Measurements from ENCODE around the gene AP3S2. TPM values are rescaled to one million over a fixed set of nuclear protein-coding genes. Genes with fewer than 3 reads are reported as not detected.

Gene AP3S2
- total and polyA plus RNA-seq, 2 of the 8 experiments (the other 6 are each of a cell fraction or from before 2014, with no cell fraction given) = 19.2 to 45.4 TPM

DNA sequence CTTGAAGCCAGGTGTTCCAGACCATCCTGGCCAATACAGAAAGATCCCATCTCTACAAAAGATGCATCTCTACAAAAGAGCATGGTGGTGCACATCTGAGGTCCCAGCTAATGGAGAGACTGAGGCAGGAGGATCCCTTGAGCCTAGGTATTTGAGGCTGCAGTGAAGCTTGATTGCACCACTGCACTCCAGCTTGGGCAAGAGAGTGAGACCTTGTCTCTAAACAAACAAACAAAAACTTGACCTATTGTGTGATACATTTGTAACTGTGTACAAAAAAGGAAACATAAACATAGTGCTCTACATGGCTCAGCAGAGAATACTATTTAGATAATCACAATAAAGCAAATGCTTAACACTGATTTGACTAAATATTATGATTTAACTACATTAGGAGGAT, 97.8 kb downstream of the AP3S2 start:
- POLR2A ChIA-PET (ENCODE audit: partially characterized antibody) = no interaction called here
- CTCF ChIA-PET (ENCODE audit: partially characterized antibody) = interaction anchor here (1.2 to 4.6 kb wide), 3 partner anchors 20 to 43 kb away, joined by 3 to 26 read pairs (median 3); partner anchors contain the start of gene MESP2
- no peak overlapping the region for H2BK20ac ChIP-seq (ENCODE audit: low read length)
- TF ChIP-seq, protein P1, sequence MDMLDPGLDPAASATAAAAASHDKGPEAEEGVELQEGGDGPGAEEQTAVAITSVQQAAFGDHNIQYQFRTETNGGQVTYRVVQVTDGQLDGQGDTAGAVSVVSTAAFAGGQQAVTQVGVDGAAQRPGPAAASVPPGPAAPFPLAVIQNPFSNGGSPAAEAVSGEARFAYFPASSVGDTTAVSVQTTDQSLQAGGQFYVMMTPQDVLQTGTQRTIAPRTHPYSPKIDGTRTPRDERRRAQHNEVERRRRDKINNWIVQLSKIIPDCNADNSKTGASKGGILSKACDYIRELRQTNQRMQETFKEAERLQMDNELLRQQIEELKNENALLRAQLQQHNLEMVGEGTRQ (IDR thresholded peaks at IDR 0.05; ENCODE audit: low read length) = no peak
- TF ChIP-seq CTBP2 (IDR thresholded peaks at IDR 0.05; ENCODE audit: borderline replicate concordance, insufficient read depth, insufficient read length, low read length) (no peak), RFX5 (IDR thresholded peaks at IDR 0.05; ENCODE audit: borderline replicate concordance, low read depth, low read length) (no peak), BACH1 (IDR thresholded peaks at IDR 0.05; ENCODE audit: low read length) (no peak), EZH2 (IDR thresholded peaks at IDR 0.05; ENCODE audit: low read depth, low read length, severe bottlenecking) (no peak), SRF (IDR thresholded peaks at IDR 0.05; ENCODE audit: low read depth, low read length) (no peak), RNF2 (IDR thresholded peaks at IDR 0.05; ENCODE audit: borderline replicate concordance, low read depth, low read length, missing control alignments, poor library complexity, severe bottlenecking) (no peak), EGR1 (IDR thresholded peaks at IDR 0.05; ENCODE audit: borderline replicate concordance, low read depth, low read length) (no peak), POLR2A (IDR thresholded peaks at IDR 0.05; ENCODE audit: control extremely low read depth in 1 of 2, low read depth in 2 of 2, low read length in 2 of 2) (no peak), POLR2AphosphoS5 (IDR thresholded peaks at IDR 0.05; ENCODE audit: low read depth, low read length) (no peak), SIRT6 (IDR thresholded peaks at IDR 0.05; ENCODE audit: low read length) (no peak), TAF1 (IDR thresholded peaks at IDR 0.05; ENCODE audit: low read depth, low read length) (no peak), KDM5A (IDR thresholded peaks at IDR 0.05; ENCODE audit: low read length) (no peak), TAF7 (optimal IDR thresholded peaks at IDR 0.05; ENCODE audit: borderline replicate concordance, low read depth, low read length) (no peak)
- TF ChIP-seq, protein P2, sequence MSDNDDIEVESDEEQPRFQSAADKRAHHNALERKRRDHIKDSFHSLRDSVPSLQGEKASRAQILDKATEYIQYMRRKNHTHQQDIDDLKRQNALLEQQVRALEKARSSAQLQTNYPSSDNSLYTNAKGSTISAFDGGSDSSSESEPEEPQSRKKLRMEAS (IDR thresholded peaks at IDR 0.05) = no peak

More for the DNA sequence above, 97.8 kb downstream of the AP3S2 start:
- FAIRE-seq (no peak), DNase-seq (ENCODE audit: low read depth in 1 of 2, low spot score in 2 of 2) (no peak)
- Histone ChIP-seq H2AK5ac (ENCODE audit: low read depth, low read length) (no peak overlapping the region), H2BK15ac (ENCODE audit: low read length) (no peak overlapping the region), H2AFZ (ENCODE audit: low read length) (no peak overlapping the region), H4K20me1 (replicated peaks in 1 of 2; ENCODE audit: control insufficient read depth in 1 of 2, insufficient read depth in 2 of 2, low read length in 2 of 2) (no peaks in the 10 kb centered on the region), H3K18ac (ENCODE audit: extremely low read depth, low read length) (no peak overlapping the region), H3K4me2 (ENCODE audit: insufficient read depth in 1 of 2, low read depth in 2 of 2, low read length in 2 of 2) (no peak overlapping the region), H3K4me1 (replicated peaks in 1 of 4; ENCODE audit: control insufficient read depth in 3 of 4, insufficient read depth in 4 of 4, low read length in 3 of 4) (no peaks in the 10 kb centered on the region), H2BK120ac (replicated peaks; ENCODE audit: low read depth, low read length) (no peak overlapping the region), H3K36me3 (ENCODE audit: control insufficient read depth in 2 of 4, insufficient read depth in 4 of 4, low read length in 3 of 4) (no peaks in the 10 kb centered on the region), H3K14ac (ENCODE audit: insufficient read length) (no peak overlapping the region), H2BK12ac (ENCODE audit: low read depth, low read length) (no peak overlapping the region; the same call in 1 of the 2 replicates), H4K5ac (ENCODE audit: insufficient read length, low read depth, low read length) (no peak overlapping the region), H3K9me3 (ENCODE audit: insufficient read depth in 2 of 2, low read depth in 1 of 2, low read length in 1 of 2) (no peaks in the 10 kb centered on the region), H3K23ac (ENCODE audit: insufficient read length) (no peak overlapping the region), H3K9ac (replicated peaks in 1 of 4; ENCODE audit: extremely low read depth in 1 of 4, low read depth in 3 of 4, low read length in 3 of 4) (no peak overlapping the region), H3K79me1 (ENCODE audit: low read depth, low read length) (no peaks in the 10 kb centered on the region), H3K4ac (replicated peaks; ENCODE audit: insufficient read length, low read depth, low read length) (no peak overlapping the region), H3K79me2 (ENCODE audit: control insufficient read depth in 1 of 2, insufficient read depth in 2 of 2, low read length in 2 of 2) (no peaks in the 10 kb centered on the region), H2BK5ac (ENCODE audit: low read depth, low read length) (no peak overlapping the region), H3K27ac (ENCODE audit: low read depth, low read length) (no peak overlapping the region), H4K91ac (replicated peaks; ENCODE audit: insufficient read length, low read length) (no peak overlapping the region), H3K23me2 (ENCODE audit: low read depth, low read length) (no peaks in the 10 kb centered on the region), H3K4me3 (ENCODE audit: extremely low read depth in 1 of 4, insufficient read depth in 2 of 4, low read depth in 3 of 4, low read length in 4 of 4) (no peak overlapping the region), H3K27me3 (replicated peaks in 1 of 4; ENCODE audit: control insufficient read depth in 3 of 4, extremely low read depth in 1 of 4, insufficient read depth in 3 of 4, low read length in 3 of 4) (peaks cover 0 to 3% (median 0%) of the 10 kb centered on the region in 4 experiments; a peak in 2 of 7 replicates), H4K8ac (ENCODE audit: extremely low read depth, insufficient read depth, low read length) (no peak overlapping the region), H3K56ac (replicated peaks; ENCODE audit: insufficient read length, low read depth, low read length) (no peak overlapping the region)
